ENCODE results near the gene PHYHD1. TPM values are rescaled to one million over a fixed set of nuclear protein-coding genes. Genes with fewer than 3 reads are reported as not detected.

Gene PHYHD1
- total RNA-seq, 1 donor from 2014 or later: 1.0 TPM

DNA sequence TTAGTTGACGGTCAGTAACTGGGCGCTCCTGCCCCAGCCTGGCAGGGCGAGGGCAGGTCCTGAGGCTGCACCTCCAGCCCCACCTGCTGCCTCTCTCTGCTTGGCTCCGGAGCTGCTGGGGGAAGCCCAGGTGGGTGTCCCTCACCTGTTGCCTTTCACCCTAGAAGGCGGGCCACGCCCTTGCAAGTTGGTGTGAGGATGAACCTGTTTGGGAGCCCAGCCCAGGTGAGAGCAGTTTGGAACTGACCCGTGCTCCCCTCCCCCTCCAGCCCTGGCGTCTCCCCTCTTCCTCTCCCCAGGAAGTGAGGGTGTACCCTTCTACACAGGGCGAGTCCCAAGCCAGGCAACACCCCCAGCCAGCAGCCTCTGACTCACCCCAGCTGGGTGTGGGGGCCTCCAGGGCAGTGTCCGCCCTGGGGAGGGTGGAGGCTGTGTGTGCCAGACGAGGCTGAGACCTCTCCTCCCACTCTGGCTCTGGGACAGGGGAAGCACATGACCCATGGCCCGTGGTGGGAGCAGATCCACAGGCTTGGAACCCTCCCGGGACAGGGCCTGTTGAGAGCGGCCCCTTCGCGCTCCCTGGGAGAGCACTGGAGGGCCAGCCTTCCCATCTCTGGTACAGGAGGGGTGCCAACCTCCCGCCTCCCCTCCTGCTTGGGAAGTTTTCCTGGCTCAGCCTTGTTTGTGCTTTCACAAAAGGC is 28.4 kb upstream of the PHYHD1 start:
- DNase-seq (ENCODE audit: low spot score): no peak
- Mint-ChIP-seq H3K4me3 (no peak overlapping the region), H3K4me1 (ENCODE audit: low read depth) (peaks cover 56% of the 10 kb centered on the region), H3K27ac (no peak overlapping the region), H3K9me3 (no peaks in the 10 kb centered on the region), H3K36me3 (ENCODE audit: low read depth) (peaks cover 34% of the 10 kb centered on the region), H3K27me3 (ENCODE audit: insufficient read depth) (no peaks in the 10 kb centered on the region)
- intact Hi-C loops (cut with micrococcal nuclease): no loop called here

DNA sequence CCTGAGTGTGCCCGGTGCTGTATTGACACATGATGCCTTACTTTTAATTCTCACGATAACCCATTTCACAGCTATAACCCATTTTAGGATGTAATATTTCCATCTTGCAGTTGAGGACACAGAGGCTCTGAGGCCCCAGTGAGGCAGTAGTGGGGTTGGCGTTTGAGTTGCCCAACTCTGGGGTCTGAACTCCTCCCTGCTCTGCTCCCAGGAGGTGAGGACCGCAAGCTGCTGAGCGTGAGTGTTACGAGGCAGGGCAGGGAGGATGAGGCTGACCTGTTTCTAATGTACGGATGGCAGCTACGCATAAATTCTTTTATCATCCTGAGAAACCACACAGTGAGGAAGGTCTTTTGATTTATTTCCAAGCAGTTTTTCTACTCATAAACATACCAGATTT is 27.4 kb upstream of the PHYHD1 start:
- intact Hi-C loops (cut with micrococcal nuclease): no loop called here
- Mint-ChIP-seq H3K27ac (peak overlapping the region; percentile 70), H3K27me3 (ENCODE audit: insufficient read depth) (no peaks in the 10 kb centered on the region), H3K36me3 (ENCODE audit: low read depth) (peaks cover 33% of the 10 kb centered on the region), H3K4me1 (ENCODE audit: low read depth) (peaks cover 58% of the 10 kb centered on the region), H3K9me3 (no peaks in the 10 kb centered on the region), H3K4me3 (peak overlapping the region; percentile 53)
- DNase-seq (ENCODE audit: low spot score): no peak

DNA sequence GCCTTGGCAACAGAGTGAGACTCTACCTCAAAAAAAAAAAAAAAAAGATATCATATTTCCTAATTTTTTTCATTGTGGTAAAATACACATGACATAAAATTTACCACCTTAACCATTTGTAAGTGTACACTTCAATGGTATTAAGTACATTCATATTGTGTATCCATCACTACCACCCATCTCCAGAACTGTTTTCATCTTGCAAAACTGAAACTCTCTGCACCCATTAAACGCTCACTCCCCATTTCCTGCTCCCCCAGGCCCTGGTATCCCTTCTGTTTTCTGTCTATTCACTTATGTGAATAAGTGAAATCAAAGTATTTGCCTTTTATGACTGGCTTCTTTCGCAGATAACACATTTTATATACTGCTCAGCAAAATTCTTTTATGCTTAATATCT is 26.0 kb upstream of the PHYHD1 start:
- Mint-ChIP-seq H3K4me1 (ENCODE audit: low read depth) (peaks cover 63% of the 10 kb centered on the region), H3K27me3 (ENCODE audit: insufficient read depth) (no peaks in the 10 kb centered on the region), H3K9me3 (no peaks in the 10 kb centered on the region), H3K27ac (peak overlapping the region; percentile 59), H3K36me3 (ENCODE audit: low read depth) (peaks cover 30% of the 10 kb centered on the region), H3K4me3 (peak overlapping the region; percentile 16)
- intact Hi-C loops (cut with micrococcal nuclease): no loop called here
- no peak for DNase-seq (ENCODE audit: low spot score)

DNA sequence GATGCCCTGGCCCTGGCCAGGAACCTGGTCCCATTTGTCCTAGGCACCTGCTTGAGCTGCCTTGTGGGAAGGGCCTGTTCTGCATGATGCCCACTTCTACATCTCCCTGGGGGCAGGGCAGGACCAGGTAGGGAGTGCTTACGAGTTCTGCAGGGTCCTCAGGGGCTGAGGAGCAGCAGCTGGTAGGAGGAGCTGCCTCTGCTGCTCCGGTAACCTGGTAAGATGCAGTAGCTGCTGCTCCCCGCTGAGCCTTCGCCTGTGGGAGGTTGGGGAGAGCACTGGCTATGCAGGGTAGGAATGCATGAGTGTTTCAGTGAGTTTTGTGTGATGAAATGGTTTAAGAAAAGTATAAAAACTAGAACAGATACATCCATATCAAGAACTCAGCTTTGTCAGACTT is 25.2 kb upstream of the PHYHD1 start:
- Mint-ChIP-seq H3K27ac (no peak overlapping the region), H3K36me3 (ENCODE audit: low read depth) (peaks cover 27% of the 10 kb centered on the region), H3K4me3 (no peak overlapping the region), H3K9me3 (no peaks in the 10 kb centered on the region), H3K4me1 (ENCODE audit: low read depth) (peaks cover 67% of the 10 kb centered on the region), H3K27me3 (ENCODE audit: insufficient read depth) (no peaks in the 10 kb centered on the region)
- intact Hi-C loops (cut with micrococcal nuclease): no loop called here
- DNase-seq (ENCODE audit: low spot score): no peak

DNA sequence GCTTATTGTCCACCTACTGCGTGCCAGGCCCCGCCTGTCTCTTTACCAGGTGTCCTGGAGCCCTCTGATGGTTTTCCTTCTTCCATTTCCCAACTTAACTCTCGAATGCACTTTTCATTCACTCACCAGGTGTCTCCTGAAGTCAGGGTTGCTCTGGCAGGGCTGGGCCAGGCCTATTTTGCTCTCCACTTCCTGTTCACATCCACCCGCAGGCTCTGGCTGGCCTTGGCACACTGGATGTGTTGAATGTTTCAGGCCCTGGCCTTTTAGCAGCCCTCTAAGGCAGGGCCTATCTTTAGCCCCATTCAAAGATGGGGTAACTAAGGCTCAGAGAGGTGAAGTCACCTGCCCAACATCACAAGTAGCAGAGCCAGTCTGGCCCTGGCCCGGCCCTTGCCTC is 22.4 kb upstream of the PHYHD1 start:
- H3K27ac Mint-ChIP-seq: peak overlapping the region; percentile 88
- H3K27me3 Mint-ChIP-seq (ENCODE audit: insufficient read depth): no peaks in the 10 kb centered on the region
- H3K4me3 Mint-ChIP-seq: peak overlapping the region; percentile 64
- peaks cover 25% of the 10 kb centered on the region for H3K36me3 Mint-ChIP-seq (ENCODE audit: low read depth)
- H3K9me3 Mint-ChIP-seq: no peaks in the 10 kb centered on the region
- no peak for DNase-seq (ENCODE audit: low spot score)
- intact Hi-C loops (cut with micrococcal nuclease): no loop called here
- H3K4me1 Mint-ChIP-seq (ENCODE audit: low read depth): peaks cover 71% of the 10 kb centered on the region

DNA sequence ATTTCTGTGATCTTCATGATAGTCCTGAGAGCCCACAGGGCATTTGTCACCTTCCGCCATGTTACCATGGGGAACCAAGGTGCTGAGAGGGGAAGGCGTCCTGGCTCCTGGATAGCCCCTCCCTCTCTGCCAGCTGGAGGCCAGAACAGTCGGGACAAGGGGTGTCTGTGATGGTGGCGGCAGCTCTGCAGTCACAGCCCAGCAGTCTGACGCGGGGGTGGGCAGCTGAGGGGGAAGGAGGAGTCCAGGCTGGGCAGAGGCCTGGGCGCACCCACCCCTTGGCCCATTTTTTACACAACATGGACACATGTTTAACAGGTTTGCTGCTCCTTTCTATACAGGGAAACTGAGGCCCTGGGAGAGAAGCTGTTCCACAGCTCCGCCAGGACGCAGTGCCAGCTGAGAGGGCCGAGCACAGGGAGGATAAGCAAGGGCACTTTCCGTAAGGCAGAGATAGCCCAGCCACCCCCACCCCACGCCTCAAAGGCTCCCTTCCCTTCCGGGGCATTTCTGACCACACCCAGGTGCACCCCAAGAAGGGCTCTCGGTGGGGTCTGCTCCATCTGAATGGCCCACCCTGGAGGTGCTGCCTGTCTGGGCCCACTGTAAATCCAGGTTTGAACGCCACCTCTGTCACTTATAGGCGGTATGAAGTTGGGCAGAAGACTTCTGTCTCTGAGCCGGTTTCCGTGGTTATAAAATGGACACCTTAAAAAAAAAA is 21.8 kb upstream of the PHYHD1 start:
- Mint-ChIP-seq H3K4me1 (ENCODE audit: low read depth) (peaks cover 73% of the 10 kb centered on the region), H3K4me3 (peak overlapping the region; percentile 17), H3K9me3 (no peaks in the 10 kb centered on the region), H3K36me3 (ENCODE audit: low read depth) (peaks cover 24% of the 10 kb centered on the region), H3K27ac (peak overlapping the region; percentile 88), H3K27me3 (ENCODE audit: insufficient read depth) (no peaks in the 10 kb centered on the region)
- intact Hi-C loops (cut with micrococcal nuclease): no loop called here
- no peak for DNase-seq (ENCODE audit: low spot score)

- Mint-ChIP-seq H3K9me3 (no peaks in the 10 kb centered on the region), H3K27ac (peak overlapping the region; percentile 88), H3K4me3 (peak overlapping the region; percentile 41), H3K36me3 (ENCODE audit: low read depth) (peaks cover 24% of the 10 kb centered on the region), H3K27me3 (ENCODE audit: insufficient read depth) (no peaks in the 10 kb centered on the region), H3K4me1 (ENCODE audit: low read depth) (peaks cover 74% of the 10 kb centered on the region)
- DNase-seq (ENCODE audit: low spot score): peak; percentile 40
- intact Hi-C loops (cut with micrococcal nuclease): loop anchor here (5.0 kb wide), 3 partner anchors 127 to 347 kb away; partner anchors contain the start of genes DOLPP1, SPTAN1 and ZER1
Observed at GRCh38 chr9:128899566-128900322, 21.0 kb upstream of the PHYHD1 start.

- H3K4me1 Mint-ChIP-seq (ENCODE audit: low read depth): peaks cover 68% of the 10 kb centered on the region
- peaks cover 15% of the 10 kb centered on the region for H3K36me3 Mint-ChIP-seq (ENCODE audit: low read depth)
- intact Hi-C loops (cut with micrococcal nuclease): loop anchor here (5.0 kb wide), 3 partner anchors 129 to 349 kb away; partner anchors contain the start of genes DOLPP1, SPTAN1 and ZER1
- no peak for DNase-seq (ENCODE audit: low spot score)
- no peaks in the 10 kb centered on the region for H3K27me3 Mint-ChIP-seq (ENCODE audit: insufficient read depth)
- no peak overlapping the region for H3K4me3 Mint-ChIP-seq
- peak overlapping the region; percentile 29 for H3K27ac Mint-ChIP-seq
- H3K9me3 Mint-ChIP-seq: no peaks in the 10 kb centered on the region
Observed at GRCh38 chr9:128901379-128901778, 19.4 kb upstream of the PHYHD1 start.

GRCh38 chr9:128901822-128902221 is 19.0 kb upstream of the PHYHD1 start:
- intact Hi-C loops (cut with micrococcal nuclease): loop anchor here (1.0 to 5.0 kb wide), 9 partner anchors 10 to 350 kb away; partner anchors contain the start of genes DOLK, DOLPP1, LRRC8A and NUP188
- Mint-ChIP-seq H3K36me3 (ENCODE audit: low read depth) (peaks cover 18% of the 10 kb centered on the region), H3K27me3 (ENCODE audit: insufficient read depth) (no peaks in the 10 kb centered on the region), H3K27ac (peak overlapping the region; percentile 96), H3K9me3 (no peaks in the 10 kb centered on the region), H3K4me3 (peak overlapping the region; percentile 66), H3K4me1 (ENCODE audit: low read depth) (peaks cover 68% of the 10 kb centered on the region)
- DNase-seq (ENCODE audit: low spot score): no peak

- peaks cover 20% of the 10 kb centered on the region for H3K36me3 Mint-ChIP-seq (ENCODE audit: low read depth)
- peak; percentile 83 for DNase-seq (ENCODE audit: low spot score)
- H3K27ac Mint-ChIP-seq: peak overlapping the region; percentile 96
- no peaks in the 10 kb centered on the region for H3K27me3 Mint-ChIP-seq (ENCODE audit: insufficient read depth)
- intact Hi-C loops (cut with micrococcal nuclease): loop anchor here (1.0 to 5.0 kb wide), 9 partner anchors 10 to 350 kb away; partner anchors contain the start of genes DOLK, DOLPP1, LRRC8A and NUP188
- H3K9me3 Mint-ChIP-seq: no peaks in the 10 kb centered on the region
- peaks cover 65% of the 10 kb centered on the region for H3K4me1 Mint-ChIP-seq (ENCODE audit: low read depth)
- peak overlapping the region; percentile 66 for H3K4me3 Mint-ChIP-seq
Observed at GRCh38 chr9:128902351-128903078, 18.3 kb upstream of the PHYHD1 start.

DNA sequence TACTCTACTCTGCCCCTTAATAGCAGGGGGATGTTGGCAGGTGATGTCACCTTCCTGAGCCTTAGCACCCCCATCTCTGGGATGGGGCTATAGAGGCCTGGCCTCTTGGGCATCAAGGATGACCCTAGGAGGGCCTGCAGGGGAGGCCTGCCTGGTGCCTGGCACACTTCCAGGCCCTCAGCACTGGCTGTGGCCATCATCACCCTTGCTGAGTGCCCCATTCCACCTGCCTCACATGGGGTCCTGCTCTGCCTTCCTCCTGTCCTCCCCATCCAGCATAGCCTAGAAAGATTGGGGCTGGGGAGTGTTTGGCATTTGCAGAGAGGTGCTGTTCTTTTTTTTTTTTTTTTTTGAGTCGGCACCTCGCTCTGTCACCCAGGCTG is 17.7 kb upstream of the PHYHD1 start:
- intact Hi-C loops (cut with micrococcal nuclease): loop anchor here (2.0 to 5.0 kb wide), 4 partner anchors 22 to 351 kb away; partner anchors contain the start of genes DOLPP1, SPTAN1 and ZER1
- no peaks in the 10 kb centered on the region for H3K9me3 Mint-ChIP-seq
- no peak for DNase-seq (ENCODE audit: low spot score)
- H3K4me1 Mint-ChIP-seq (ENCODE audit: low read depth): peaks cover 59% of the 10 kb centered on the region
- H3K27me3 Mint-ChIP-seq (ENCODE audit: insufficient read depth): no peaks in the 10 kb centered on the region
- H3K27ac Mint-ChIP-seq: peak overlapping the region; percentile 96
- peaks cover 23% of the 10 kb centered on the region for H3K36me3 Mint-ChIP-seq (ENCODE audit: low read depth)
- peak overlapping the region; percentile 66 for H3K4me3 Mint-ChIP-seq

Data from activated T-helper 1 cell treated with anti-CD3 and anti-CD28 coated beads, Interleukin-12 subunit alpha, Interleukin-12 subunit beta, Interleukin-2, Interleukin-4 antibody, amounts not matched to agents 30 ng/mL and 10 ng/mL and 1 ng/mL, durations not matched to agents 14 hours and 24 hours and 36 hours (primary cell).